Right atrium auricular region (tissue), 2 donors: Measurements from ENCODE around the gene PSMB5. TPM values are rescaled to one million over a fixed set of nuclear protein-coding genes. Genes with fewer than 3 reads are reported as not detected.
A peak's percentile ranks its signal among the peaks of the same experiment; 100 is the strongest.

Source experiments
- DNase-seq: peaks from one replicate; pipeline ENCODE4 v3.0.0-alpha.2; 2019; ENCODE audit warnings: low spot score
- H3K27ac ChIP-seq, 2 donors: fragments of 200-600 bp; sonication (generic); 1 replicate in 1 of 2; 2 replicates in 1 of 2; pipeline ENCODE4 v1.5.1; 2016 to 2019
- H3K27me3 ChIP-seq, 2 donors: fragments of 200-600 bp; sonication (generic); one replicate each; pipeline versions ENCODE4 v1.5.1 to v1.6.0; 2017 to 2019
- H3K36me3 ChIP-seq: fragments of 200-600 bp; sonication (generic); one replicate; pipeline ENCODE4 v1.5.1; 2016
- H3K4me1 ChIP-seq, 2 donors: fragments of 200-600 bp; sonication (generic); one replicate each; pipeline versions ENCODE4 v1.5.1 to v1.6.0; 2017 to 2019
- H3K4me3 ChIP-seq, 2 donors: fragments of 200-600 bp; sonication (generic); 1 replicate in 1 of 2; 2 replicates in 1 of 2; pipeline ENCODE4 v1.5.1; 2017 to 2019; ENCODE audit warnings: mild to moderate bottlenecking in 1 of 2, moderate library complexity in 1 of 2
- H3K9me3 ChIP-seq, 2 donors: fragments of 200-600 bp; sonication (generic); one replicate each; pipeline ENCODE4 v1.5.1; 2019
- CTCF ChIP-seq, 2 donors: fragments of 200-600 bp; sonication (generic); IDR thresholded peaks; one replicate each; pipeline ENCODE4 v1.5.1; 2019; ENCODE audit warnings: antibody characterized with exemption in 2 of 2
- total RNA-seq, 2 donors: library from RNA; depleted of rRNA; stranded (reverse); fragments of >200 nt; gene quantifications; one replicate each; pipeline ENCODE4 v1.1.0, GENCODE V29; 2016

Gene PSMB5
- total RNA-seq, 2 donors from 2014 or later = 105 to 122 TPM

GRCh38 chr14:23009939-23010726 is 24.6 kb downstream of the PSMB5 start, which contains the start of gene C14orf93:
C14orf93 (minus strand) TSS chr14:23010143; CDS start chr14:22999023, 11,120 bp downstream.
- Histone ChIP-seq H3K36me3 (no peaks in the 10 kb centered on the region), H3K27ac (peak within 1 kb of the TSS; percentile 82 to 87), H3K4me1 (peaks cover 0 to 17% of the 10 kb centered on the region in 2 donors), H3K27me3 (no peaks in the 10 kb centered on the region), H3K9me3 (no peaks in the 10 kb centered on the region), H3K4me3 (peak within 1 kb of the TSS; percentile 41 to 60)
- peak; percentile 74 for DNase-seq
- no peak for TF ChIP-seq CTCF (IDR thresholded peaks at IDR 0.05)

GRCh38 chr14:23009483-23009938 is 25.2 kb downstream of the PSMB5 start:
- DNase-seq = no peak
- Histone ChIP-seq H3K4me1 (peaks cover 0 to 17% of the 10 kb centered on the region in 2 donors), H3K4me3 (peak overlapping the region; percentile 41 to 60), H3K27ac (peak overlapping the region; percentile 82 to 87), H3K36me3 (no peaks in the 10 kb centered on the region), H3K9me3 (no peaks in the 10 kb centered on the region), H3K27me3 (no peaks in the 10 kb centered on the region)
- no peak for TF ChIP-seq CTCF (IDR thresholded peaks at IDR 0.05)

GRCh38 chr14:23008831-23009230 is 25.9 kb downstream of the PSMB5 start:
- Histone ChIP-seq H3K36me3 (no peaks in the 10 kb centered on the region), H3K27me3 (no peaks in the 10 kb centered on the region), H3K9me3 (no peaks in the 10 kb centered on the region), H3K4me1 (peaks cover 0 to 17% of the 10 kb centered on the region in 2 donors), H3K27ac (no peak overlapping the region), H3K4me3 (no peak overlapping the region)
- TF ChIP-seq CTCF (IDR thresholded peaks at IDR 0.05) = no peak
- DNase-seq = no peak

GRCh38 chr14:23006544-23007419 is 27.9 kb downstream of the PSMB5 start:
- Histone ChIP-seq H3K27ac (peak overlapping the region; percentile 92 to 98), H3K4me3 (peak overlapping the region; percentile 72 to 80), H3K9me3 (no peaks in the 10 kb centered on the region), H3K36me3 (no peaks in the 10 kb centered on the region), H3K4me1 (peaks cover 0 to 17% of the 10 kb centered on the region in 2 donors), H3K27me3 (no peaks in the 10 kb centered on the region)
- TF ChIP-seq CTCF (IDR thresholded peaks at IDR 0.05) = peak in 1 of 2 donors; percentile 34
- DNase-seq = peak; percentile 97

GRCh38 chr14:23006188-23006534 is 28.5 kb downstream of the PSMB5 start:
- H3K9me3 ChIP-seq = no peaks in the 10 kb centered on the region
- TF ChIP-seq CTCF (IDR thresholded peaks at IDR 0.05) = no peak
- DNase-seq = no peak
- H3K4me3 ChIP-seq = peak overlapping the region; percentile 72 to 80
- no peaks in the 10 kb centered on the region for H3K27me3 ChIP-seq
- peak overlapping the region; percentile 92 to 98 for H3K27ac ChIP-seq
- H3K4me1 ChIP-seq = peaks cover 0 to 17% of the 10 kb centered on the region in 2 donors
- no peaks in the 10 kb centered on the region for H3K36me3 ChIP-seq
